GM21717 (cell line): ENCODE results near the gene PGGHG.

Source experiments
- ATAC-seq: cut with Tn5 transposase; IDR thresholded peaks from one replicate; pipeline ENCODE4 v1.9.1; 2021; ENCODE audit warnings: mild to moderate bottlenecking, moderate library complexity; ENCODE audit not compliant: unreplicated experiment

PGGHG gene

GRCh38 chr11:344836-345578 is 56.1 kb downstream of the PGGHG start:
- ATAC-seq, result no peak
